NCI-H446 (cell line): ENCODE results near the gene MAST2.
"Not testable (repeated sequence)": the region's sequence is repeated elsewhere in the genome, so short reads cannot be mapped to it uniquely, and the experiment has no call there.

ENCODE experiments used
- DNase-seq, 2 experiments: peaks; one replicate each; lab custom pipeline; 2025; lab: John Stamatoyannopoulos, UW

Gene MAST2

DNA sequence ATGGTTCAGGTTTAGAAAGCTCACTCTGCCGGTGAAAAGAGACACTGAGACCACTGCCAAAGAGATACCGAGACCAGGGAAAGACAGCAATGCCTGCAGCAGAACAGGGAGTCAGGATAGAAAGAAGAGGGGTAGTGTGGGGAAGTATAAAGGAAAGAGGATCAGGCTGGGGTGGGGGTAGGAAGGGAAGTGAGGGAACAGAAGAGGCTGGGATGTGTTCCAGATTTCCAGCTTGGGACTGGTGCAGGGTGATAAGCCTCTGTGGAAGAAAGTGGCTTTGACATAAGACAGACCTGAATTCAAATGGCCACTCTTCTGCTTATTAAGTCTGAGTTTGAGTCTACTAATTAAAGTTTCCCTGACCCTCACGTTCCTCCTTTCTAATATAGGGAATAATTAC is 223.1 kb downstream of the MAST2 start:
- no peak for DNase-seq

DNA sequence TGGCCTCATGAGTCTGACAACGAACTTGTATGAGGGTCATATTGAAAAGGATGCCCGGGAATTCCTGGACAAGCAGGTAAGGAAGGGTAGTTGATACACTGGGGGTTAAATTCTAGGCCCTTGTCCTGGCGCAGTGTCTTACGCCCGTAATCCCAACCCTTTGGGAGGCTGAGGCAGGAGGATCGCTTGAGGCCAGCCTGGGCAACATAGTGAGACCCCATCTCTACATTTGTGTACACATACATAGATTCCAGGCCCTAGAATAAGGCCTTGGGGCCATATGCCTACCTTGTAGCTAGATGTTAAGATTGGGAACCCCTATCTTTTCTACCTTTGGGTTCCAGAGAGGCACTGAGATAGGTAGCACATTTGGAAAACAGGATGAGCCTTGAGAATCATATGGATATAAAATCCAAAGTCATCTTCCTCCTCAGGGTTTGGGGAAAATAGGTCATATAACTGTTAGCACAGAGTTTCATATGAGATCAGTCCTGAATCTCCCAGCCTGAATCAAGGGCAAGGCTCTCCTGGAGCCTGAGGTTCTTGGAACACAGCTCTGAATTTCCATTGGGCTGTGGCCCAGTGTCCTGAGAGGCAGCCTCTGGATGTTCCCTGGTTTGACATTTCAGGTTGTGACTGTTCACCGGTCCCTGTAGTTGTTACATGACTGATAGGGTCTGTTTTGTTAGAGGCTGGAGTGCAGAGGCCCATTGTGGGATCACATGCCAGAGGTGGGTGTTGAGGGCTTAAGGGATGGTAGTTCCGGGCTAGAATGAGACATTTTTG is 224.6 kb downstream of the MAST2 start:
- no peak for DNase-seq

DNA sequence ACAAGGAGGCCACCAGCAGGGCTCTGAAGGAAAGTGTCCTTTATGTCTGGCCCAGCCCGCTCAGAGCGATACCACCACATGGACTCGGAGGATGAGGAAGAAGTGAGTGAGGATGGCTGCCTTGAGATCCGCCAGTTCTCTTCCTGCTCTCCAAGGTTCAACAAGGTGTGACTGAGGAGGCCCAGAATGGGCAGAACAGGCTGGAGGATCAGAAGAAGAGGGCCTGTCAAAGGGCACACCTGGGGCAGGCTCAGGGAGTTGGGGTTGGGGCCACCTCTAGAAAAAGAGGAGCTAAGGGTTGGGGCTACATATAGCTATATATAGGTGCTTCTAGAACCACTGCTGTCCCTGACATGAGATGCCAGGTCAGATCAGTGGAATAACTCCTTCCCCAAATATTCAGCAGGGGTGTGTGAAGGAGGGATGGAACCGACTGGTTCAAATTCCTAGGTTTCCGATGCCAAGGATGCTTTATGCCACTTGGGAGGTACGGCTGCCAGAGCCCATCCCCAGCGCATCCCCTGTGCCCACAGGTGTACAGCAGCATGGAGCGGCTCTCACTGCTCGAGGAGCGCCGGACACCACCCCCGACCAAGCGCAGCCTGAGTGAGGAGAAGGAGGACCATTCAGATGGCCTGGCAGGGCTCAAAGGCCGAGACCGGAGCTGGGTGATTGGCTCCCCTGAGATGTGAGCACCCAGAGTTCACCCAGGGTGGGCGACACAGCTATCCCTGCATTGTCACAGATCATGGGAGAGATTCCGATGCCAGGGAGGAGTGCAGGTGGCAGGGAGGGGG is 226.9 kb downstream of the MAST2 start:
- no peak for DNase-seq

DNA sequence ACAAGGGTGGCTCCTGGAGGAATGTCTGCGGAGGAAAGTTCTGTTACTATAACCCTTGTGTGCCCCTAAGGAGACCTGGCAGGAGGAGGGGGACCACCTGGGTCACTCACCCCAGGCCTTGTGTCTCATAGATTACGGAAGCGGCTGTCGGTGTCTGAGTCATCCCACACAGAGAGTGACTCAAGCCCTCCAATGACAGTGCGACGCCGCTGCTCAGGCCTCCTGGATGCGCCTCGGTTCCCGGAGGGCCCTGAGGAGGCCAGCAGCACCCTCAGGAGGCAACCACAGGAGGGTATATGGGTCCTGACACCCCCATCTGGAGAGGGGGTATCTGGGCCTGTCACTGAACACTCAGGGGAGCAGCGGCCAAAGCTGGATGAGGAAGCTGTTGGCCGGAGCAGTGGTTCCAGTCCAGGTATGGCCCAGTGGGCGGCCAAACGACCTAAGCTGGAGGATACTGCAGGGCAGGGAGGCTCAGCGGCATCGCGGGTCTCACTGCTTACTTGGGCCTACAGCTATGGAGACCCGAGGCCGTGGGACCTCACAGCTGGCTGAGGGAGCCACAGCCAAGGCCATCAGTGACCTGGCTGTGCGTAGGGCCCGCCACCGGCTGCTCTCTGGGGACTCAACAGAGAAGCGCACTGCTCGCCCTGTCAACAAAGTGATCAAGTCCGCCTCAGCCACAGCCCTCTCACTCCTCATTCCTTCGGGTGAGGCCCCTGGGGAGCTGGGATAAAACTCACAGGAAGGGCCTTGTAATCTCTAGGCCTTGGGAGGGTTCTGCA is 227.7 kb downstream of the MAST2 start:
- no peak for DNase-seq

DNA sequence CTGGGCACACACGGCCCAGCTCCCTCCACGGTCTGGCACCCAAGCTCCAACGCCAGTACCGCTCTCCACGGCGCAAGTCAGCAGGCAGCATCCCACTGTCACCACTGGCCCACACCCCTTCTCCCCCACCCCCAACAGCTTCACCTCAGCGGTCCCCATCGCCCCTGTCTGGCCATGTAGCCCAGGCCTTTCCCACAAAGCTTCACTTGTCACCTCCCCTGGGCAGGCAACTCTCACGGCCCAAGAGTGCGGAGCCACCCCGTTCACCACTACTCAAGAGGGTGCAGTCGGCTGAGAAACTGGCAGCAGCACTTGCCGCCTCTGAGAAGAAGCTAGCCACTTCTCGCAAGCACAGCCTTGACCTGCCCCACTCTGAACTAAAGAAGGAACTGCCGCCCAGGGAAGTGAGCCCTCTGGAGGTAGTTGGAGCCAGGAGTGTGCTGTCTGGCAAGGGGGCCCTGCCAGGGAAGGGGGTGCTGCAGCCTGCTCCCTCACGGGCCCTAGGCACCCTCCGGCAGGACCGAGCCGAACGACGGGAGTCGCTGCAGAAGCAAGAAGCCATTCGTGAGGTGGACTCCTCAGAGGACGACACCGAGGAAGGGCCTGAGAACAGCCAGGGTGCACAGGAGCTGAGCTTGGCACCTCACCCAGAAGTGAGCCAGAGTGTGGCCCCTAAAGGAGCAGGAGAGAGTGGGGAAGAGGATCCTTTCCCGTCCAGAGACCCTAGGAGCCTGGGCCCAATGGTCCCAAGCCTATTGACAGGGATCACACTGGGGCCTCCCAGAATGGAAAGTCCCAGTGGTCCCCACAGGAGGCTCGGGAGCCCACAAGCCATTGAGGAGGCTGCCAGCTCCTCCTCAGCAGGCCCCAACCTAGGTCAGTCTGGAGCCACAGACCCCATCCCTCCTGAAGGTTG is 231.4 kb downstream of the MAST2 start:
- DNase-seq: no peak

DNA sequence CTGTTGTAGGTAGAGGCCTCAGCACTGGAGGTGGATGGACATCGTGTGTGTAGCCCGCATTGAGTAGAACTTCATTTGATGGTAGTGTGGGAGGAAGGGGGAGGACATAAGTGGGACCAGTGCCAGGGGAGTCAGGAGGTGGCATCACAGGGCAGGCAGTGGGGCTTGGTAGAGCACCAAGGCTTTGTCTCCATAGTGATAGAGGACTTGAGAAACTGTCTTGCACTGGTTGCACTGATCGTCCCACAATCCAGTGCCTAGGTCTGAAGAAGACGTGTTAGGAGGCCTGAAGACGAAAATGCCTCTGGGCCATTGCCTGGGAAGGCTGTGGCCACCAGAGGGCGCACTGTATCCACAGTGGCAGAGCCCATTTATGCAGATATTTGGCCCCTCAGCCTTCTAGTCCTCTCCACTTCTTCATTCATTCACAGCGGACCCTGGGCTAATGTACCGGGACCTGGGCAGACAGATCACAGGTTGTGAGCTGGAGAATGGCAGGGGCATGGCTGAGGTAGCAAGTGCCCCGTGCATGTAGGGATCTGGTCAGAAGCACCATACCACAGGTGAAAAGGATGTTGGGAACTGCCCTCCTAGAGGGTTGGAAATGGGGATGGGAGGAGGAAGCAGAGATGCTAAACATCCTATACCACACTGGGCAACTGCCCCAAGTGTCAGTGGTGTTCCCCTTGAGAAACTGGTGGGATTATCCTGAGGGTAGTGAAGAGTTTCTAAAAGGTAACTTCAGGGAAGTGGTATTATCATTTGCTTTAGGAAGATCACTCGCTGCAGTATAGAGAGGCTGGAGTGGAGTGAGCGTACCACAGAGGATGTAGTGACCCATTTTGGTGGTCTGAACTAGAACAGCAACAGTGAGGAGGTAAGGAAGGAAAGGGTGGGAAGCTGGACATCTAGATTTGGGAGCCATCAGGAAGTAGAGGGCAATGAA is 233.8 kb downstream of the MAST2 start:
- peak; percentile 86 to 91 for DNase-seq

DNA sequence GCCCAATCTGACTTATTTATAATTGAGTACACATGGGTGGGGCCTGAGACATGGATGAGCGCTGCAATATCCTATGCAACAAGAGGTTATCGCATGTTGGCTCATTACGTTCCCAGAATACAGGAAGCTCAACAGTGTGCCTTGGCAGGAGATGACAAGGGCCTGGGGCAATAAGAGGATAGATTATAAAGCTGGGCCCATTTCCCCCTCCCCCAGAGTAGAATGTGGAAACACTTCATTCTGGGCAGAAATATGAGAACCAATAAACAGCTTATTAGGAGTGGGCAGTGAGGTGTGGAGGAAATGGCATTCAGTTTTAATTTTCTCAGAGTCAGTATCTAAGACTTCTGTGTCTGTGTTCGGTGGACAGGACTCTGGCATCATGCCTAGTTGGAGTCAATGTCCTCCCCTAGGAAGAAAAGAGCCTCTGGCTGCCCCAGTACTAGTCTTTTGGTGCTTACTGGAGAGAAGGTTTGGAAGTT is 236.2 kb downstream of the MAST2 start:
- peak; percentile 56 to 81 for DNase-seq

DNA sequence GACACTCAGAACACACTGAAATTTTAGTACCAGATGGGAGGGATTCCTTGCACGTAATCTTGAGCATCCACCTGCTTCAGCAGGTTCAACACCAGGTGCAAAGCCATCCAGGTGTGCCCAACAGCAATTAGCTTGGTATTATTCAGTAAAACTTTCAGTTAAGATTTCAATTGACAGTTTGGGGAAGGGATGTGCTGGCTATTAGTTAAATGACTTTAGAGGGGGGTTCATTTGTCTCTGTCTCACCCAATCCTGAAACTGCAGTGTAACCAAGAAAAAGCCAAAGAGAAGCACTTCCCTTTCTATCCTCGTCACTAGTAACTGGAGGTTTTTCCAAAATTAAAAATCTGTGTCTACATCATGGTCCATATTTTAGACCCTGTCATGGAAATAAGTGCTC is 238.1 kb downstream of the MAST2 start:
- no peak for DNase-seq

DNA sequence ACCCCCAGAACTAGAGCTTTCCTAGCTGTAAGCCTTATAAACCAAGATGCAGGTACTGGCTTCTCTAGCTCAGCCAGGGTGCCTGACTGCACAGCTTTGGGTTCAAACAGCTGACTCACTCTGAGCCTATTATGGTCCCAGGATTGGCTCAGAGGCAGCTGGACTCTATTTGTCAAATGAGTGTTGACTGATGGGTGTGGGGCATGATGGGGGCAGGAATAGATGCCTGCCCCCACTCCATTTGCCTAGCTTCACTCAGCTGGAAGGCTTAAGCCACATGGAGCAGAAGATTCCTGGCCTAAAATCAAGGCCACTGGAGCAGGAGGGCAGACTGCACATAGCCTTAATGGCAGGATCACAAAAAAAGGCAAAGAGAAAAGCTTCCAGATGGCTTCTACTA is 238.6 kb downstream of the MAST2 start:
- DNase-seq: peak; percentile 87 to 98

DNA sequence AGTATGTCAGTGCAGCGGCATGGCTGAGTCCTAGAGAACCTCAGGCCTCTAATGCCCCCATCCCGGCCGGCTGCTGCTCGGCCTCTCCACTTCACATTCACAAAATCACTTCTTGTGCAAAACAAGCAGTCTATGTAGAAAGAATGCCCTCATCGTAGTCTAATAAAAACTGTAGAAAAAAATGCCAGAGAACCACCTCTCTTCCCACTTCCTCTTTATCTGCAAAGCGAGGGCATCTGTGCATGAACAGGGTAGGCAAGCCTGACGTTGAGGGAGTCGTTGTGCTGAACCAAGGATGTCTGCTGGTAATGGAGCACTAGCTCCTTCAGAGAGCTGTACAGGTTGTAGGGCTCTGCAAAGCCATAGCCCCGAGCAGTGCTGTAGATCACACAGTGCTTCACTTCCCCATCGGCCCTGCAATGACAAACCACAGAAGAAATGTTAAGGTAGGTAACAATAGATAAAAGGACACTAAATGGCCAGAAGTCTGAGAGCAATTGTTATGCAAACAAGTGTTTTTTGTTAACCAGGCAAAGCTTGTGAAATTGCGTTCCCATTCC is 240.1 kb downstream of the MAST2 start:
- DNase-seq: no peak

DNA sequence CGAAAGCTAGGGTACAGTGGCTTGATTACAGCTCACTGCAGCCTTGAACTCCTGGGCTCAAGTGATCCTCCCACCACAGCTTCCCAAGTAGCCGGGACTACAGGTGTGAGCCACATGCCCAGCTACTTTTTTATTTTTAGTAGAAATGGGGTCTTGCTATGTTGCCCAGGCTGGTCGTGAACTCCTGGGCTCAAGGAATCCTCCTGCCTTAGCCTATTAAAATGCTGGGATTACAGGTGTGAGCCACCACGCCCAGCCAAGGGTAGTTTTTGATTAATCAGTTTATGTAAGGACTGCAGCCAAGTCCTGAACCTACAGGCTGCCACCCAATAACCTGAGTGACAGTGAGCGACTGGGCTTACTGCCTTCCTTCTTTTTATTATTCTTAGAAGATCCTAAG is 240.7 kb downstream of the MAST2 start:
- no peak for DNase-seq

DNA sequence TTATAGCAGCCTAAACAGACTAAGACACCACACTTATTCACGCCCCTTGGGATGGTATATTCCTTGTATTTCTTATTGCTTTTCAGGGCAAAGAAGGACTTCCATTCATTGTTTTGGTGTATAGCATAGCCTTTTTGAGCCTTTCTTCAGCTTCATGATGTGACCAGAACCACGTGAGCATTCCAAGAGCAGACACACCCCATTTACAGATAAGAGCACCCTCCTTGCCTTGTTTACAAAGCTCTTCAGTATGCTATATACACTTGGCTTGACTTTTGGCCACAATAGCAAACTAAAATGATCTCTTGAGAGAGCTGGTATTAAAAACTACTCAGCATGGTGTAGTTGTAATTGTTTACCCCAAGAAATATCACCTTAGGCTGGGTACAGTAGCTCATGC is 250.3 kb downstream of the MAST2 start:
- no peak for DNase-seq

DNA sequence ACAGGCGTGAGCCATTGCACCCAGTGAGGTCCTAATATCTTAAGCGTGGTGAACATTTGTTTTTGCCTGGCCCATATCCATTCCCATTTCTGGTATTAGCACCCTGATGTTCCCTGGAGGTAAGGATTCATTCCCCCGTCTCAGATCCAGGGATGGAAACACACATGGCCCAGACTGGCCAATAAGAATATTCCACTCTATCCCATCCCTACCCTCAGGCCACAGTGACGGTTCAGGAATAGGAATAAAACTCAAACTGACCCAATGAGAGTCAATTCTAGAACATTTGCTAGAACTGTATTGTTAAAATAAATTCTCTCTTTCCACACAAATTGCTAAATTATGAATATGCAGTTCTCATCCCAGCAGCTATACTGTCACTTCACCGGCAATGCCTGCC is 252.9 kb downstream of the MAST2 start:
- DNase-seq: no peak

DNA sequence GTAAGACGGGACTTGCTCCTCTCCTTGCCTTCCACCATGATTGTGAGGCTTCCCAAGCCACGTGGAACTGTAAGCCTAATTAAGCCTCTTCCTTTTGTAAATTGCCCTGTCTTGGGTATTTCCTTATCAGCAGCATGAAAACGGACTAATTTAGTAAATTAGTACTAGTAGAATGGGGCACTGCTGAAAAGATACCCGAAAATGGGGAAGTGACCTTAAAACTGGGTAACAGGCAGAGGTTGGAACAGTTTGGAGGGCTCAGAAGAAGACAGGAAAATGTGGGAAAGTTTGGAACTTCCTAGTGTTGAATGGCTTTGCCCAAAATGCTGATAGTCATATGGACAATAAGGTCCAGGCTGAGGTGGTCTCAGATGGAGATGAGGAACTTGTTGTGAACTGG is 253.8 kb downstream of the MAST2 start:
- DNase-seq: not testable (repeated sequence)

DNA sequence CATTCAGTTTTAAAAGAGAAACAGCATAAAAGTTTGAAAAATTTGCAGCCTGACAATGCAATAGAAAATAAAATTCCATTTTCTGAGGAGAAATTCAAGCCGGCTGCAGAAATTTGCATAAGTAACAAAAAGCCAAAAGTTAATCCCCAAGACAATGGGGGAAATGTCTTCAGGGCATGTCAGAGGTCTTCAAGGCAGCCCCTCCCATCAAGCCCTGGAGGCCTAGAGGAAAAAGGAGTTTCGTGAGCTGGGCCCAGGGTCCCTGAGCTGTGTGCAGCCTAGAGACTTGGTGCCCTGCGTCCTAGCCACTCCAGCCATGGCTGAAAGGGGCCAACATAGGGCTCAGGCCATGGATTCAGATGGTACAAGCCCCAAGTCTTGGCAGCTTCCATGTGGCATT is 254.4 kb downstream of the MAST2 start:
- no peak for DNase-seq

DNA sequence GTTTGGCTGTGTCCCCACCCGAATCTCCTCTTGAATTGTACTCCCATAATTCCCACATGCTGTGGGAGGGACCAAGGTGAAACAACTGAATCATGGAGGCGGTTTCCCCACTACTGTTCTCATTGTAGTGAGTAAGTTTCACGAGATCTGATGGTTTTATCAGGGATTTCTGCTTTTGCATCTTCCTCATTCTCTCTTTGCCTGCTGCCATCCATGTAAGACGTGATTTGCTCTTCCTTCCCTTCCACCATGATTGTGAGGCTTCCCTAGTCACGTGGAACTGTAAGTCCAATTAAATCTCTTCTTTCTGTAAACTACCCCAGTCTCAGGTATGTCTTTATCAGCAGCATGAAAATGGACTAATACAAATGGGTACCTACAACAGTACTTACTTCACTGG is 255.5 kb downstream of the MAST2 start:
- DNase-seq: no peak

DNA sequence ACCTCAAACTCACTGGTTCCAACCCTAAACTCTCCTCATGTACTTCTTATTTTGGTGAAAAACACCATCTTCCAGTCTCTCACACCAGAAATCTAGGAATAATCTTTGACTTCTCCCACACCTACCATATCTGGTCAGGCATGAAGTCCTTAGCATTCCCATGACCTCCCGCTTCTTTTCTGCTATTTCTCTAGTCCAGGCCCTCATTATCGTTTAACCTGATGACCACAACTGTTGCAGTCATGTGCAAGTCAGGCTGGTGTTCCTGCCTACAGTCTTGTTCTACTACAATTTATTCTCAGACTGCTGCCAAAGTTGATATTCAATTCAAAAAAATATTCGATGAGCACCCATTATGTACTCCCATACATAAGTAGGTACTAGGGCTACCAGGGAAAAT is 257.7 kb downstream of the MAST2 start:
- DNase-seq: no peak

DNA sequence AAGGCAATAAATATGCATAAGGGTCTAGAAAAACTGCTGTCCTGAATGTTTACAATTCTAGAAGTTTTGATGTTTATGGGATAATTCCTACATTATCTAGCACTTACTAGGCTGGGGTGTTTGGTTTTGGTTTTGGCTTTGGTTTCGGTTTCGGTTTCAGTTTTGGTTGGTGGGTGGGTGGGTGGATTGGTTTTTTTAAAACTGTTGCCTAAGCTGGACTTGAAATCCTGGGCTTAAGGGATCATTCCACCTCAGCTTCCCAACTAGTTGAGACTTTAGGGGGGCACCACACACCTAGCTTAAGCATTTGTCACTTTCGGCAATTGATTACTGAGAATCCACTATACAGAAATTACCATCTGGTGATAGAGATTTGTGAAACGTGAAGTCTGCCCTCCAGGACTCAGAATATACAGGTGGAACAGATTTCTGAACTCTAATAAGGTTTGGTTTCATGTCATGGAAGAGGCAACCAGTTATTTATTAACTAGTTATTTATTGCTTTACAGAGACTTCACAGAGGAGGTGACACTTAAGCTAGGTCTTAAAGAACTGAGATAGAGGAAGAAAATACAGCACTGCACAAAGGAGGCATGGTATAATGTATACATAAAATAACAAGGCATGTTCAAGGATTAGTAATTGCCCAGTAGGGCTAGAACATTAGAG is 259.4 kb downstream of the MAST2 start:
- no peak for DNase-seq

DNA sequence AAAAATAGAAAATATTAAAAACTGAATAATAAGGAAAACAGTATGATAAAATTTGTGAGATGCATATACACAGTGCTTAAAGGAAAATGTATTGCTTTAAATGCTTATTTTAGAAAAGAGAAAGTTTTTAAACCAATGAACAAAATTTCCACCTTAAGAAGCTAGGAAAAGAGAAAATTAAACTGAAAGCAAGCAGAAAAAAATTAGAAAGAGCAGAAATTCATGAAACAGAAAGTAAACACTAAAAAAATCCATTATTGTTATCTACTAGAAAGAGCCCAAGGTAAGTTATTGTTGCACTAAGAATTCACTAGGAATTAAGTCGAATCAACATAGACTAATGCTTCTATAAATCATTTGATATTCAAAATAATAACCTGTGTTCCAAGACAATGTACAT is 261.3 kb downstream of the MAST2 start:
- no peak for DNase-seq
